H7 (cell line): Measurements from ENCODE around the gene PRKCA. TPM values are rescaled to one million over a fixed set of nuclear protein-coding genes. Genes with fewer than 3 reads are reported as not detected.

Source experiments
- DNase-seq: peaks from one replicate; pipeline ENCODE4 v3.0.0; 2012
- H3K27me3 ChIP-seq: 2 replicates; pipeline ENCODE4 v1.6.0; 2011; ENCODE audit warnings: mild to moderate bottlenecking, low read length; ENCODE audit not compliant: control insufficient read depth, insufficient read depth
- H3K36me3 ChIP-seq: replicated peaks from 2 replicates; pipeline ENCODE4 v1.5.1; 2011; ENCODE audit warnings: low read length; ENCODE audit not compliant: control insufficient read depth, insufficient read depth
- H3K4me3 ChIP-seq: 2 replicates; pipeline ENCODE4 v1.5.1; 2011; ENCODE audit warnings: low read depth, mild to moderate bottlenecking, control low read depth, low read length, moderate library complexity; ENCODE audit not compliant: insufficient read depth
- total RNA-seq: library from RNA; depleted of rRNA; stranded (reverse); fragments of >200 nt; shearing (Covaris generic); gene quantifications from 2 replicates; pipeline ENCODE4 v1.2.3, GENCODE V29; 2014

Gene PRKCA
- total RNA-seq, 1 experiment from 2014 or later, result 10.0 TPM

GRCh38 chr17:66632731-66633130, 330.3 kb downstream of the PRKCA start:
- H3K36me3 ChIP-seq, result no peaks in the 10 kb centered on the region
- DNase-seq, result no peak
- no peaks in the 10 kb centered on the region for H3K27me3 ChIP-seq
- H3K4me3 ChIP-seq, result no peak overlapping the region

DNA sequence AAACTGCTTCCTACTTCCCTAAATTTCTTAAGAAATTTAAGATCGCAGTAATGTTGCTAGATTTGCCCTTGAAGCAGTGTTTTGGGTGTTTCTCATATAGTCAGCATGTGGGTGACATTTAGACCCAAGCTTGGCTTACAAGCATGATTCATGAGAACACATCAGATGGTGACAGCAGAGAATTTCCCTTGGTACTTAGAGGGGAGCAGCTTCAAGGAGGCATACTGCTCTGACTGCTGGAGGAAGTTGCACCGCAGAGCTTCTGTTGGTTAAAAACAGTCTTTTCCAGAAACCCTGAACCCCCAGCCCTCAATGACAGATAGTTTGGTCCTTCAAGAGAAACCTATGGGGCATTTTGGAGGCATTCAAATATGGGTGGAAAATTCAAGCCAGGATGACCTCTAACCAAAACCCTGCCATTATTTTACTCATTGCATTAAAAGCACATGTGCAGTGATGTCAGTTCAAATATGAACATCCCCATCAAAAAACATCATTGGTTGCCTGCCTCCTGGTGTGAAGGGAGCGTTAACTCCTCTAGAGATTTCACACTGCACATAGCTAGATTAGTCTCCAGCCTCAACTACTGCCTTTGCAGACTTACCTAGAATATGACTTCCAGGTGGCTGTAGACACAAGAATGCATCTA, 331.0 kb downstream of the PRKCA start:
- Histone ChIP-seq H3K27me3 (no peaks in the 10 kb centered on the region), H3K4me3 (no peak overlapping the region), H3K36me3 (no peaks in the 10 kb centered on the region)
- DNase-seq, result no peak

- H3K36me3 ChIP-seq, result no peaks in the 10 kb centered on the region
- no peak for DNase-seq
- H3K27me3 ChIP-seq, result no peaks in the 10 kb centered on the region
- no peak overlapping the region for H3K4me3 ChIP-seq
Measured at GRCh38 chr17:66634193-66634592, 331.8 kb downstream of the PRKCA start.

DNA sequence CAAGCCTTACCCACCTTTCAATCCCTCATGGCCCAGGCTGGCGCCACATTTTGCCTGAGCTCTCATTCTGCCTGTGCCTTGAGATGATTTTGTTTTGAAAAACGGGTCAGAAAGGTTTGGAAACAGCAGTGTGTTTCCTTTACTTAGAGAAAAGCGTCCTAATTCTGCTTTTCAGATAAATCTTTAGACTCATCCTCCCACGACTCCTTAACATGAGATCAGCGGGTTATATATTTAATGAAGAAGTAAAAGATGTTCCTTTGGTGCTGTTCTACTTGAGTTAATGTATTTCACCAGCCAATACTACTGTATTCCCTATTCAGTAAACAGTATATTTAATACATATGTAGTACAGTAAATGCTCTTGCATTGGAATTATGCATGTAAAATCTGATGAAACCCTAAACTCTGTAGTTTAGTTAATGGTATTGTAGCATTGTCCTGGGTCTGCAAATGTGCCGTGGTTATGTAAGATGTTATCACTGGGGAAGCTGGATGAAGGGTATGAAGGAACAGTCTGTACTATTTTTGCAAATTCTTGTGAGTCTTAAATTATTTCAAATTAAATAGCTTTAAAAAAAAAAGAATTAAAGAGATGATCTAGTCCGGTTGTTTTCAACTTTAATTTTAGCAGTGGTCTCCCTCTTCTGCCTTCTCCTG, 333.1 kb downstream of the PRKCA start:
- no peaks in the 10 kb centered on the region for H3K36me3 ChIP-seq
- no peaks in the 10 kb centered on the region for H3K27me3 ChIP-seq
- H3K4me3 ChIP-seq, result no peak overlapping the region
- DNase-seq, result no peak

DNA sequence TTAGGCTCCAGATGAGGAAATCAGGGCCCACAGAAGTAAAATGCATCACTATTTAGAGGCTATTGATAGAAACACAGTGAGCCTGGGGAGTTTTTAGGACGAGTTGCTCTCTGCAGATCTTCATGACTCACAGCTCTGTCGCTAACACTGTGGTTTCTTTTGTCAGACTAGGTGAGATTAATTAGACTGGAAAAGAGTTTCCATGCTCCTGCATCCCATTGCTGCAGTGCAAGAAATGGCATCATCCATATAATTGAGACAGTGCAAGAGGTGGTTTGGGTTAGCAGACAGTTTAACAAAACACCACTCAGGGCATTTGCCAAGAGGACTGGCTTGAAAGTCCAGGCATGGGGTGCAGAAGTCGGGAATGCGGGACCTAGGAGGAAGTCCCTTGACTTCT, 333.7 kb downstream of the PRKCA start:
- no peak for DNase-seq
- no peaks in the 10 kb centered on the region for H3K36me3 ChIP-seq

GRCh38 chr17:66637491-66637890, 335.1 kb downstream of the PRKCA start:
- Histone ChIP-seq H3K27me3 (no peaks in the 10 kb centered on the region), H3K4me3 (no peak overlapping the region), H3K36me3 (no peaks in the 10 kb centered on the region)
- DNase-seq, result no peak

More for the DNA sequence above, 333.7 kb downstream of the PRKCA start:
- Histone ChIP-seq H3K4me3 (no peak overlapping the region), H3K27me3 (no peaks in the 10 kb centered on the region)

DNA sequence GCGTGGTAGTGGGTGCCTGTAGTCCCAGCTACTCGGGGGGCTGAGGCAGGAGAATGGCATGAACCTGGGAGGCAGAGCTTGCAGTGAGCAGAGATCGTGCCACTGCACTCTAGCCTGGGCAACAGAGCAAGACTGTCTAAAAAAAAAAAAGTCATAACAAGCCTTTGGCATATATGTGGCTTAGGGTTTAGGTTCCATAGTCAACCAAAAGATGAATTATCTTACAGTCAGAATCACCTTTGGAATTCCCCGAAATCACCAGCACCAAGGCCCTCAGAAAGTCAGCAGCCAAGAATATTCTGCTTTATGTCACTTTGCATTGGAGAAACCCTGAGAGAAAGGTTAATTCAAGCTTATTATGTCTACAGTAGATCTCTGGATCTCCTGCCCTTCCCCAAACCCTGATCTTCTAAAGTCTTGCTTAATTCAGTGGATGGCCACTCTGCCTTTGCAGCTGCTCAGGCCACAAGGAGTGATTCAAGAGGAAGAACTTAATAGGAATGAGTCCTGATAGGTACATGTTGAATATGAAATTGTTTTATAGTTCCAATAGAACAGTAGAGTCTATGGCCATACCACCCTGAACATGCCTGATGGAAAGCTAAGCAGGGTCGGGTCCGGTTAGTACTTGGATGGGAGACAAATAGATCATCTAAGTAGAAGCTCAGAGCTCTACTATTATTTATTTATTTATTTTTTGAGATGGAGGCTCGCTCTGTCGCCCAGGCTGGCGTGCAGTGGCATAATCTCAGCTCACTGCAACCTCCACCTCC, 336.5 kb downstream of the PRKCA start:
- no peaks in the 10 kb centered on the region for H3K27me3 ChIP-seq
- no peak for DNase-seq
- no peaks in the 10 kb centered on the region for H3K36me3 ChIP-seq
- no peak overlapping the region for H3K4me3 ChIP-seq

DNA sequence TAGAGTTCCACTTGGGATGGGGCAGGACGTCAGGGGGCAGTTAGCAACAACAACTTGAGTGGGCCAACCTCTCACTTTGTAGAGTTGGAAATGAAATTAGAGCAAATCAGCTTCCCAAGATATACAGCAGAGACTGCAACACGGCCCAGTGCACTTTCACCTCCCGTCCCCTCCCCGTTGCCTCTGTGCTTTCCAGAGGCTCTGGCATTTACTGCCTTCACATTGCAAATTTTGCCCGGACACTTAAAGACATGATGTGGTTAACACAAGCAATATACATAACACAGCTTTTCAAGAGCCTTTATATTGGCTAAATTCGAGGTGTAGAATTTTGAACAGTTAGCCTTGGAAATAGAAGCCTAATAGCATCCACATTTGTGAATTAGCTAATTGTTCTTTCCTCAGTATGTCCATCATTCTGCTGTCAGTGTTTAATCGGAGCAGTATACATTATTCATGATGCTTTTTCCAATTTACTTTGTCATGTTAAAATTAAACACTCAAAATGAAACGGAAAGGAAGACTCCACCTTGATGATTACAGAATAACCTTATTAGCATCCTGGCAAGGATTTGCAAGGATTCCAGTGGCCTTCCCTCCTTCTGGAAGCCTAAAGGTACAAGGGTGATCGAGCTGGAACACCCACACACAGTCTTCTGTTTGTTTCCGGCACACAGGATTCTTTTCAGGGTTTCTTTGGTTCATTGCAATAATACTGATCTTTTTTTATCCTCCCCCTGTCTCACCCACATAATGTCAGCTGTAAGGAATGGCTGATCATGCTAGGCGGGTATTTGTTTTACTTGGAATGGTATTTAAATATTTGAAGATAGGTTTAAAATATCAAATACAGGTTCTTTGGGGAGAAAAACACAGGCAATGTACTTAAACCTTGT, 341.6 kb downstream of the PRKCA start:
- H3K27me3 ChIP-seq, result no peaks in the 10 kb centered on the region
- DNase-seq, result no peak
- H3K4me3 ChIP-seq, result no peak overlapping the region
- H3K36me3 ChIP-seq, result no peaks in the 10 kb centered on the region

DNA sequence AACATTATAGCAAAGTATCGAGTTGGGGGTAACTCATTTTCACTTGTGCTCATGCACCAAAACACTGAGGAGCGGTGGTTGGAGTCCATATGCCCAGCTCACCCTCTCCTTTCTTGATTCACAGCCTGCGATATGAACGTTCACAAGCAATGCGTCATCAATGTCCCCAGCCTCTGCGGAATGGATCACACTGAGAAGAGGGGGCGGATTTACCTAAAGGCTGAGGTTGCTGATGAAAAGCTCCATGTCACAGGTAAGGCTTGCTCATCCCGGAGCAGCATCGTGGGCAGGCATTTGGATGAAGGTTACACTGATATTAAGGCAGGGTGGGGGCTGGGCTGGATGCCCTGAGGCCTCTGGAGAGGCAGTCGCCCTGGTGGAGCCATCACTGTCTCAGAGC, 342.8 kb downstream of the PRKCA start:
- H3K4me3 ChIP-seq, result no peak overlapping the region
- H3K36me3 ChIP-seq, result no peaks in the 10 kb centered on the region
- H3K27me3 ChIP-seq, result no peaks in the 10 kb centered on the region
- no peak for DNase-seq

GRCh38 chr17:66647391-66647983, 345.1 kb downstream of the PRKCA start:
- Histone ChIP-seq H3K36me3 (no peaks in the 10 kb centered on the region), H3K4me3 (no peak overlapping the region), H3K27me3 (no peaks in the 10 kb centered on the region)
- DNase-seq, result no peak

- no peaks in the 10 kb centered on the region for H3K27me3 ChIP-seq
- H3K4me3 ChIP-seq, result no peak overlapping the region
- H3K36me3 ChIP-seq, result no peaks in the 10 kb centered on the region
- no peak for DNase-seq
Measured at GRCh38 chr17:66649818-66650543, 347.6 kb downstream of the PRKCA start.

DNA sequence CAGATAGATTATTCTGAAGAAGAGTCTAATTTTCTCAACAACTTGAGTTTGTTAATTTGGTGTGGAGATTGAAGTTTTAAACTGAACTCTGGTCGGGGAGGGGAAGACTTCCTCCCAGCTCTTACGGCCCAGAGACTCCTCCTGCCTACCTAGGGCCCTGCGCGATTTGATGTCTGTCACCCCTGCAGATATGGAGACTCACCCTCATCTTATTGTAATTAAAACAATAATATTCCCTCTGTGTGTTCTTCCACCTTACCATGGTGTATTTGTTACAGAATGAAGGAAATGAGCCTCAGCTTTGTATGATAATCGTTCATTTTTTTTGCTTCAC, 348.1 kb downstream of the PRKCA start:
- no peaks in the 10 kb centered on the region for H3K36me3 ChIP-seq
- H3K4me3 ChIP-seq, result no peak overlapping the region
- DNase-seq, result no peak
- H3K27me3 ChIP-seq, result no peaks in the 10 kb centered on the region

GRCh38 chr17:66652840-66653507, 350.6 kb downstream of the PRKCA start:
- Histone ChIP-seq H3K36me3 (no peaks in the 10 kb centered on the region), H3K4me3 (no peak overlapping the region), H3K27me3 (no peaks in the 10 kb centered on the region)
- no peak for DNase-seq
